GM19239 (cell line): ENCODE measurements around the gene TMEM126B.
"Not testable (repeated sequence)": the region's sequence is repeated elsewhere in the genome, so short reads cannot be mapped to it uniquely, and the experiment has no call there.

Source experiments
- DNase-seq: peaks from one replicate; pipeline ENCODE4 v3.0.0; 2011; ENCODE audit warnings: low spot score; ENCODE audit not compliant: insufficient read length
- FAIRE-seq: peaks from 2 replicates; lab custom pipeline; 2011; peaks lifted over from hg19 to GRCh38; lab: Jason Lieb, UNC

TMEM126B gene

DNA sequence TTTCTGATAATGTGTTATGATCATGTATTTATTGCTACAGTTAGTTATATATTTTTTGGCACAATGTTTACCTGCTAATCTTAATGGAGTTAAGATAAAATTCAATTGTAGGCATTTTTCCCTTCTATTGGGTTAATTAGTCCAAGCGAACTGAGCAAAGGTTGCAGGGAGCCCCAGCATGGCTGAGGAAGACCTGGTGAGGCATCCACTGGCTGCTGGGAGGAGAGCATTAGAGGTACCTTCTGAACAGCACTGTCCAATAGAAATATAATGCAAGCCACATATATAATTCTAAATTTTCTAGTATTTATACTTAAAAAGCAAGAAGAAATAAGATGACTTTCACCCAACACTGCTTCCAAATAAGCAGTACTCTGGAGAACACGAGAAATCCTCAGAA lies 18.7 kb downstream of the TMEM126B start:
- no peak for FAIRE-seq

DNA sequence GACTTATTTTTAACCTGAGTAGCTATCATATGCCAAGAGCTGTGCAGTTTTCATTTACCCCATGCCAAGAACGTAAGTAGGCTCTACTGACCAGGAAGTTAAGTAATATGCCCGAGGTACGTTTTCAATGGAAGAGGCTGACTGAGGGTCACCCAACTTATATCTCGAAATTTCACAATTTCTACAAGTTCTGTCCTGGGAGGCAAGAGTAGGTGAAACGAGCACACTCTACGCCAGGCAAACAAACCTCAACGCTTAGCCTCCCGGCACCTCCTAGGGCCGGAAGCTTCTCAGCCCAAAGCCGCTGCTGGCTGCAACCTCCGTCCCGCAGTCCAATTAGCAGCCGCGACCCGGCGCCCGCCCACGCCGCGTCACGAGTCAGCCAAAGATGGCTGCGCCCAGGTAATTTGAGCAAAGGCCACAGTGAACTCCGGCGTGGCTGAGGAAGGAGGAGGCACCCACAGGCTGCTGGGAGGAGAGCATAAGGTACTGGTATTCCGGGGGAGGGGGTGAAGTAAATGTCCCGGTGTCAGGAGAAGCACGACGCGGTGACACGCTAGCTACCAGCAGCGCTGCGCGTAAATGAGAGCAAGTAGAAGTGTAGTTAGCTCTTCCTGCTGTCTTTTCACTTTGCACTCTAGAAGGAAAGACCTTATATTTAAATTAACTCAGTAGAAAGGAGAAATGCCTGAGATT lies 19.4 kb downstream of the TMEM126B start, which contains the start of gene TMEM126A:
TMEM126A (plus strand) TSS at position 364 of the 696 bp plus-strand sequence. CDS start 2,289 bp downstream, outside the sequence.
- DNase-seq (peak; percentile 57), FAIRE-seq (peak; percentile 94)

More for the DNA sequence above, 18.7 kb downstream of the TMEM126B start:
- DNase-seq: no peak

DNA sequence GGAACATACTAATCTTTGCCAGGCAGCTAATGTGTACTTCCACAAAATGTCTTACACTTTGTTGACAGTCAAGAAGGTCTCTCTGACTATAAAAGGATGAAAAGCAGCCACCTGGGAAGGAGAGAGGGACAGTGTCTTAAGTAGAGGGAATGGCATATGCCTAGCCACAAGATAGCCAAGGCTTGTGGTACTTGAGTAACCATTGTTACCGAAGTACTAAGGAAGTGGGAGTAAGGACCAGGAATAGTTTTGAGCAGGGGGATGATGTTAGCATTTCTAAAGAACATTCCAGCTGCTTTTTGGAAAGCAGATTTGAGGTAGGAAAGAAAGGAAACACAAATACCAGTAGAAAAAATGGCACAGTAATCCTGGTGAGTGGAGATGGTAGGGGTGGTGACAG lies 22.7 kb downstream of the TMEM126B start:
- FAIRE-seq (no peak), DNase-seq (no peak)

DNA sequence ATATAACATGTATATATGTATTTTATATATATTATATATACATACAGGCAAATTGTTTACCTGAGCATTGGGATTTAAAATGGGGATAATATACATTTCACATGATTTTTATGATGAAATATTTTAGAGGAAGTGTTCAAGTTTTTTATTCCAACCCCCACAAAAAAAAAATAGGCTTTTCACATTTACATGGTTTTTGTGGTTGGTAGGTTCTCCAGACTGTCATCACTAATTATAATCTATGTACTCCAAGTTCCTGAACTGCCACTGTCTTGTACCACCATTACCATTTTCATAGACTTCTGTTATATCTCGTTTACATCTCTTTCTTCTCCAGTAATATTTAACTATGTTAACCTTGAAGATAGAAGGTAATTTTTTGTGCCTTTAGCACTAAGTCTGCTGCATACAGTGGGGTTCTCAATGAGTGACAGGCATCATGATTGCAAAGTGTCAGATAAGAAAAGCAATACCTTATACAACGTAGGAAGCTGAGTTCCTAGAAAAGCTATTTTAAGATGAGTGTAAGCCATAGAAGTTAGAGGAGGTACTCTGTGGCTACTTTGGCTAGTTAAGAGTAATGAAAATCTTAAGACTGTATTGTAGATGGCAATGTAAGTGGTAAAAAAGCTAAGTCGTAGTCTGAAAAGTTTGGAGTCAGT lies 24.5 kb downstream of the TMEM126B start:
- FAIRE-seq: no peak
- no peak for DNase-seq

DNA sequence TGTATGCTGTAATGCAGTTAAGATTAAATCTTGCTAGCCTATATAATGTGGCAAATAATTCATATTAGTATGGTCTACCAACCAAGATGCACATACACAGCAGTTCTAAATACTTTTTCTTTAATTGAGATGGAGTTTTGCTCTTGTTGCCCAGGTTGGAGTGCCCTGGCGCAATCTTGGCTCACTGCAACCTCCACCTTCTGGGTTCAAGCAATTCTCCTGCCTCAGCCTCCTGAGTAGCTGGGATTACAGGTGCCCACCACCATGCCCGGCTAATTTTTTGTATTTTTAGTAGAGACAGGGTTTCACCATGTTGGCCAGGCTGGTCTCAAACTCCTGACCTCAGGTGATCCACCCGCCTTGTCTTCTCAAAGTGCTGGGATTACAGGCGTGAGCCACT lies 25.9 kb downstream of the TMEM126B start:
- not testable (repeated sequence) for FAIRE-seq, DNase-seq

DNA sequence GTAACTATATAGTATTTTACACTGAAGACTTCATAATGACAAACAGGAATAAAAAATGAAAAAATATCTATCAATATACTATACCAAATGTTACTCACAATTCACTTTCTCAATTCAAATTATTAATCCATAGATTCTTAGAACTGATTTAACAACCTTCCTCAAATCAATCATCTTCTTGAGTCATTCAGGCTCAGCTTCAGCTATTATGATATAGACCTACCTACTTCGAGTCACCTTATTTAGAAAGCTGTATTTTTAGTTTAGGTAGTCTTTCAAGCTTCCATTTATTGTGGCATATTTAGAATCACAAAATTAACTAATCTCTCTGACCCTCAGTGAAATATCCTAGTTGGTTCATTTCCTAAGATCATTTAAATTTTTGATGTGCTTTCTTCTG lies 28.4 kb downstream of the TMEM126B start:
- FAIRE-seq (no peak), DNase-seq (no peak)

DNA sequence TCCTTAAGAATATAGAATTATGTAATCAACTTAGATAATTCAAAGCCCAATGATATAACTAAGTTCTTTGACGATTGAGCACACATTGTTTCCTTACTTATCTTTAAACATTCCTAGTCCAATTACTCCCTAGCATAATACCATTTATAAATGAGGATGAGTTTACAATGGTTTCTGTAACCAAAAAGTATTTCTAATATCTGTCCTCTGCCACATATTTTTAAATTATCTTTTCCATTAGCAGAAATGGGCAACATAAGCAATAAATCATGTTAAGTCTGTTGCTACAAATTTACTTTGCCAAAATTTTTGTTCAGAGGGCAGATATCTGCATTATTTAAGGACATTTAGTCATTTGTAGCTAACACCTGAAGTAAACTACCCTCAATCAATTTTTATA lies 29.8 kb downstream of the TMEM126B start:
- no peak for DNase-seq
- FAIRE-seq: no peak

DNA sequence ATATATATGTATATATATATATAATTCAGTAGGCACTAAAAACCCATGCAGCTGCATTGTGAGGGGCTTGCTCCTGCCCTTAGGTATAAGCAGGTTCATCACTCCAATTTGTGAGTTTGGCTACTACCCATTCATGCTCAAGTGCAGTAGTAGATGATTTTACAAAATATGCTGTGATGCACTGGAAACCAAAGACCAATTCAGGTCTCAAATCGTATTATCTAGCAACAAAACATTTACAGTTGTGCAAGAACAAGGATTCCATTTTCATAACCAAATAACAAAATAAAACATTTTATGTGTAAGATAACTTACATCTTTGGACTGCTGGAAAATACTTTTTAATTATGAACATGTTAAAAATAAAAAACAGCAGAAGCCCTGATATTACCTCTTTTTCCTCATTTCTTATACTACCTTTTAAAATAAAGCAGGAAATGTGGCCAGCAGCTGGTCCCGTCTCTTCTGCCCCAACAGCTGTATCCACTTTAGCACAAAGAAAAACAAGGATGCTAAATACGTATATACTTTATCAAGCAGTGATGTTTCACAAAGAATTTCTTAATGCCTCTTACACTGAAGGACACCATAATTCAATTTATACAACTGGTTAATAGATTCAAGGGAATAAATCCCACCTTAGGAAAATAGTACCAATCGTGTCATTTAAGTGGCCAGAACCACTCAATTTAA lies 33.7 kb downstream of the TMEM126B start:
- DNase-seq (no peak), FAIRE-seq (no peak)

DNA sequence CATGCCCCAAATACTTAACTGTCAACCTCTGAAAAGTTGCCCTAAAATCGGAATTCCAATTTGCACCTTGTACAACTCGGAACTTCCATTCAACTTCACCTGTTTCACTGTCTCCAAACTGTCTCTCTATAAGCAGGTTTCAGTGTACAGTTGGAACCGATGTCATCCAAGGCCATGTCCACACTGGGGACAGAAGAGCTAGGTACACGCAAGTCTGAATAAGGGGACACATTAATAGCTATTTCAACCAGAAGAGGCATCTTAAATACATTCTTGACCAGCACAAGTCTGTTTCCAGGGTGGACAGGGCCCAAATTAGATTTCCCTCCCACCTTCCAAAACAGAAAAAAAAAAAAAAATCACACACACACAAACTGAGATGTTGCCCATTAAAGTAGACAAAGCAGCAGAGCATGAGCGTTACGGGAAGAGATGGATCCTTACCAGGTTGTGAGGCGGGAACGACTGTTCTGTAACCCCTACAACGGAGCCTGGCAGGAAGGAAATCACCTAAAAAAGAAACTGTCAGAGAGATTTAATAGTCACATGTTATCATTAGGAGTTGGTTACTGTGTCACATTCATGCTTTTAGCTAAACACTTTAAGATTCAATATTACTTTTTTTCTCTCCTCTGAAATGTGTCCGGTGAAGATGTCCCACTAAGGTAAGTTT lies 34.8 kb downstream of the TMEM126B start:
- DNase-seq (no peak), FAIRE-seq (no peak)

DNA sequence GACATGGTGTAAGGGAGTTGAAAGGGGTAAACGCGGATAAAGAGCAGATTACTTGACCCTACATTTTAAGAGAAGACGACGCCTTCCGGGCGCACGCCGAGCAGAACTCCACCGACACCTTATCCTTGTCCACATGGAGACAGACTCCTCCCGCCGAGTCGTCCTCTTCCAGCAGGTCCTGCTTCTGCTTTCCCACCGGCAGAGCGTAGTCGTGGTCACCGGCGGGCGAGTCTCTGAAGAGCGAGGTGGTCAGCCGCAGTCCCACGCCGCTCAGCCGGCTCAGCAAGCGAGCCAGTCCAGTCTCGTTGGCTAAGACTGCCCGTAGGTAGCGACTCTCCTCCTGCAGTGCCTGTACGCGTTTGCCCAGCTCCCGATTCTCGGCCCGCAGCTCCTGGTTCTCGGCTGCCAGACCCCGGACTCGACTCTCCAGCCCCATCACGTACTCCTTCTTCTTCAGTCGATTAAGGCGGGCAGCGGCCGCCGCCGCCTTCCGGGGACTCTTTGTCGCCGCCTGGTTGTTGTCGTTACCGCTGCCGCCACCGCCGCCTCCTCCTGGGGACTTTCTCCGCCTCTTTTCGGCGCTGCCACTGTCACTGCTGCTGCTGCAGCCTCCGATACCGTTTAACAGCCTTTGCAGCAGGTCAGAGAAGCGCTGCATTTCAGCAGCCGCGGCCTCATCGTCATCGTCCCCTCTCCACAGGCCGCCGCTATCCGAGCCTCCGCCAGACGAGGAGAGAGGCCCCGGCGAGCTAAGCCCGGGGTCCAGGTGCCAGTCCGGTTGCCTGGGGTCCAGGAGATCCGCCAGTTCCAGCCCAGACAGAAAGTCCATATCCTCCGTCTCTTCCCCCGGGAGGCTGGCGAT lies 35.6 kb downstream of the TMEM126B start:
- FAIRE-seq: peak; percentile 71

DNA sequence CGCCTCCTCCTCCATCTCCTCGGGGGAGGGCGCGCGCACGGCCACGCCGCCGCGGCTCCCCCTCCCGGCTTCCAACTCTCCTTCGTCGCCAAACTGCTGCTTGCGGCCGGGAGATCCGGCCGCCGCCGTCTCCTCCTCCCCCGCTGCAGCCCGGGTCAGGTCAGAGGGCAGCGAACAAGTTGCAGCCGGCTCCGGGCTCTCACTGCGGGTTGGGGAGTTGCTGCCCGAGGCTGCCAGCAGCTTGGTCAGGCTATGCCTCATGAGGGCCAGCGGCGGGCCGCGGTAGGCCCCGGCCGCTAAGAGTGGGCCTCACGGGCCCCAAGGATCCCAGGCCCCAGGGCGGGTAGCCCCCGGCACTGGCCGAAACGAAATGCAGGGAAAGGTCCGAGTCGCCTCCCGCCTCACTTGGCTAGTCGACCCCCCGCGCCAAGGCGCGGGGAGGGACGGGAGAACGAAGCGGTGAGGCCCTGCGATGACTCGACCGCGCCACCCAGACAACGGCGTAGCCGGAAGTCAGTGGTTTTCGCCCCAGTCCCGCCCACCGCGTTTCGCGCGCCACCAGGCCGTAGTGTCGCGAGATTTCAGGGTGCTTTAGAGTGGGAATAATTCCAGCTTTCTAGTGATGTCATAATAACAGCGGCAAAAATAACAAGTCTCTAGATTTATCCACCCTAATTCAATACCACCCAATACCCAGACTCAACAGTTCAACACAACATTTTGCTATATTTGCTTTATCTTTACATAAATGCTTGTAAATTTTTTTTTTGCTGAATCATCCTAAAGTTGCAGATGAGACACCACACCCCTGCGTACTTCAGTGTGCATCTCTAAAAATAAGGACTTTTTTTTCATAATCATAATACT lies 36.5 kb downstream of the TMEM126B start, which contains the start of gene CREBZF:
CREBZF (minus strand) TSS at position 515 of the 867 bp plus-strand sequence; CDS start at position 261, 254 bp downstream.
- DNase-seq (peak; percentile 71), FAIRE-seq (peak; percentile 96)

More for the DNA sequence above, 35.6 kb downstream of the TMEM126B start:
- peak; percentile 45 for DNase-seq

DNA sequence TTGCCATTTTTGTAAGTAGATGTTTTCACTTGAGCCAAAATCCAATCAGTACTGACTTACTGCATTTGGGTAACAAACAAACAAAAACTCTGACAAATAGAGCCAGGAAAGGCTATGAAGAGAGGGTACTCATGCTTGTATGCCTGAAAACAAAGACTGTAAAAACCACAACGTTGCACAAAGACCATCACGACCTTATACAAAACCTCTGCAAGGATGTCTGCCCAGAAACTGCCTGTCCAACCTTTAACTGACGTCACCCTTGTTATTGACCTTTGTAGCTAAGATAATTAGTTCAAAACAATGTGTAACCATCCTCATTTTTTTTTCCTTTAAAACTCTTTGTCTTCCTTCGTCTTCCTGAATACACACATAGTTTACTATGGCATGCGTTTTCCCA lies 37.3 kb downstream of the TMEM126B start:
- FAIRE-seq: peak; percentile 56
- DNase-seq: no peak

DNA sequence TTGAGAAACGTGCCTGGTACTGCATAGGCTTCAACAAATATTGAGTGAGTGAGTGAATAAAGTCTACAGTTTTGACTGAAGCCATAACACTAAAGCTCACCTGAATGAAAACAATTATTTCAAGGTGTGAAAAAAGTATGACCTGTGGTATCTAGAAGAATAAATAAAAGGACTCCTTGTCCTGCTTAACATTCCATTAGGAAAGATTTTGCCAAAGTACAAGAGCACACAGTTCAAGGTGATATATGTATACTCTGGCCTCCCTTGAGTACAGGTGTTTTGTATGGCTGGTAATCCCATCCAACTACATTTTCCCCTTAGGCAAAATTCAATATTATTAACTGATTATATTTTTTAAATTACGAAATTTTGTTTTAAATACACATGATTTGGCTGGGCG lies 38.3 kb downstream of the TMEM126B start:
- FAIRE-seq (no peak), DNase-seq (no peak)

DNA sequence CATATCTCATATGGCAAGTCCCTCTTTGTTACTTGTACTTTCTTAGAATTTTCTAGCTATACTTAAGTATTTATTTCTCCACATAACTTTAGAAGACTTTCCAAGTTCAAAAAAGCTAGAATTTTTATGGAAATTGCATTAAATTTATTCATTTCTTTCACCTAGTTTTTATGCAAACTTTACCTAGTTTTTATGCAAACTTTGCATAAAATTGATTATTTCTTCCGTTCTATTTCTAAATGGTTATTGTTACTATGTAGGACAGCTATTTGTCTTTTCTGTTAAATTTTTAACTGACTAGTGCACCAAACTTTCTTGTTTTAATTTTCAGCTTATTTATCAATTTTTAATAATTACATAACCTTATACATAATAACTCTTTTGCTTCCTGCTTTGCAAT lies 39.8 kb downstream of the TMEM126B start:
- no peak for FAIRE-seq
- no peak for DNase-seq

DNA sequence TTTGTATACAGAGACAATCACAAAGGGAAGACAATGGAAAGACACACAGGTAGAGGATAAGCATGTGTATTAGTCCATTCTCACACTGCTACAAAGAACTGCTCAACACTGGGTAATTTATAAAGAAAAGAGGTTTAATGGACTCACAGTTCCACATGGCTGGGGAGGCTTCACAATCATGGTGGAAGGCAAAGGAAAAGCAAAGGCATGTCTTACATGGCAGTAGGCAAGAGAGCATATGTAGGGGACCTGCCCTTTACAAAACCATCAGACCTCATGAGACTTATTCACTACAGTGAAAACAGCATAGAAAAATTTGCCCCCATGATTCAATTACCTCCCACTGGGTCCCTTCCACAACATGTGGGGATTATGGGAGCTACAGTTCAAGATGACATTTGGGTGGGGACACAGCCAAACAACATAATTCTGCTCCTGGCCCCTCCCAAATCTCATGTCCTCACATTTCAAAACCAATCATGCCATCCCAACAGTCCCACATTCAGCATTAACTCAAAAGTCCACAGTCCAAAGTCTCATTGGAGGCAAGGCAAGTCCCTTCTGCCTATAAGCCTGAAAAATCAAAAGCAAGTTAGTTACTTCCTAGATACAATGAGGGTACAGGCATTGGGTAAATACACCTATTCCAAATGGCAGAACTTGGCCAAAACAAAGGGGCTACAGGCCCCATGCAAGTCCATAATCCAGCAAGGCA lies 42.7 kb downstream of the TMEM126B start:
- DNase-seq, FAIRE-seq: not testable (repeated sequence)

DNA sequence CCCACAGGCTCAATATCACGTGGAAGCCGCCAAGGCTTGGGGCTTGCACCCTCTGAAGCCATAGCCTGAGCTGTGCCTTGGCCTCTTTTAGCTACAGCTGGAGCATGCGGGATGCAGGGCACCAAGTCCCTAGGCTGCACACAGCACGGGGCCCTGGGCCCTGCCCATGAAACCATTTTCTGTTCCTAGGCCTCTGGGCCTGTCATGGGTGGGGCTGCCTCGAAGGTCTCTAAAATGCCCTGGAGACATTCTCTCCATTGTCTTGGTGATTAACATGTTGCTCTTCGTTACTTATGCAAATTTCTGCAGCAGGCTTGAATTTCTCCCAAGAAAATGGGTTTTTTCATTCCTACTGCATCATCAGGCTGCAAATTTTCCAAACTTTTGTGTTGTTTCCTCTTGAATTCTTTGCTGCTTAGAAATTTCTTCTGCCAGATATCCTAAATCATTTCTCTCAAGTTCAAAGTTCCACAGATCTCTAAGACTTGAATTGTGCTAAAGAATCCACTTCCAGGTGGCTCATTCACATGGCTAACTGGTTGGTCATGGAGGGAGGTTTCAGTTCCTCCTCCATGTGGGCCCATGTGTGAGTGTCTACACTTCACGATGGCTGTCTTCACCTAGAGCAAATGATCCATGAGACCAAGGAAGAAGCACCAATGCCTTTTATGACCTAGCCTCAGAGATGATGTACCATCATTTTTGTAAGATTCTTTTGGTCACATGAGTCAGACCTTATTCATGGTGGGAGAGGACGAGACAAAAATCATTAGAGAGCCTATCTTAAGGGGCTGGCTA lies 43.9 kb downstream of the TMEM126B start:
- no peak for FAIRE-seq

DNA sequence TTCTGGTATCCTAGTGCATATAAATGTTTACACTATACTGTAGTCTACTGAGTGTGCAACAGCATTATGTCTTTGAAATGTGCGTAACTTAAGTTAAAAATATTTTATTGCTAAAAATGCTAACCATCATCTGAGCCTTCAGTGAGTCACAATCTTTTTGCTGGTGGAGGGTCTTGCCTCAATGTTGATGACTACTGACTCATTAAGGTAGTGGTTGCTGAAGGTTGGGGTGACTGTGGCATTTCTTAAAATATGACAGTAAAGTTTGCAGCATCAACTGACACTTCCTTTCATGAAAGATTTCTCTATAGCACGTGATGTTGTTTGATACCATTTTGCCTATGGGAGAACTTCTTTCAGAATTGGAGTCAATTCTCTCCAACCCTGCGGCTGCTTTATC lies 45.0 kb downstream of the TMEM126B start:
- DNase-seq (no peak), FAIRE-seq (no peak)

More for the DNA sequence above, 43.9 kb downstream of the TMEM126B start:
- DNase-seq: no peak
